M059J (cell line): ENCODE results near the gene NANS. TPM values are rescaled to one million over a fixed set of nuclear protein-coding genes. Genes with fewer than 3 reads are reported as not detected.
"Not testable (repeated sequence)": the region's sequence is repeated elsewhere in the genome, so short reads cannot be mapped to it uniquely, and the experiment has no call there.

Experiments used
- DNase-seq: peaks from one replicate; pipeline ENCODE4 v3.0.0-alpha.2; 2012; ENCODE audit warnings: low read depth
- total RNA-seq: library from RNA; depleted of rRNA; stranded (reverse); fragments of >200 nt; shearing (Covaris generic); gene quantifications from 2 replicates; pipeline ENCODE4 v1.2.3, GENCODE V29; 2014

Gene NANS
- total RNA-seq, 1 experiment from 2014 or later, result 135 TPM

GRCh38 chr9:98076514-98076890, 20.0 kb downstream of the NANS start:
- DNase-seq, result not testable (repeated sequence)

GRCh38 chr9:98078895-98079294, 22.4 kb downstream of the NANS start:
- DNase-seq, result no peak

- no peak for DNase-seq
Measured at GRCh38 chr9:98080326-98080725, 23.8 kb downstream of the NANS start.

- DNase-seq, result no peak
Measured at GRCh38 chr9:98080780-98081179, 24.2 kb downstream of the NANS start.

GRCh38 chr9:98081477-98082219, 25.1 kb downstream of the NANS start:
- DNase-seq, result peak; percentile 66

- DNase-seq, result no peak
Measured at GRCh38 chr9:98083061-98083501, 26.5 kb downstream of the NANS start.

GRCh38 chr9:98083566-98084183, 27.1 kb downstream of the NANS start:
- DNase-seq, result no peak

- no peak for DNase-seq
Measured at GRCh38 chr9:98084396-98084795, 27.9 kb downstream of the NANS start.

GRCh38 chr9:98085058-98085457, 28.5 kb downstream of the NANS start:
- no peak for DNase-seq

GRCh38 chr9:98085944-98086343, 29.4 kb downstream of the NANS start:
- peak; percentile 40 for DNase-seq

- no peak for DNase-seq
Measured at GRCh38 chr9:98086461-98086860, 29.9 kb downstream of the NANS start.

GRCh38 chr9:98087420-98088354, 31.2 kb downstream of the NANS start:
- DNase-seq, result no peak

- not testable (repeated sequence) for DNase-seq
Measured at GRCh38 chr9:98090674-98091073, 34.1 kb downstream of the NANS start.

GRCh38 chr9:98091735-98092612, 35.4 kb downstream of the NANS start:
- DNase-seq, result no peak

GRCh38 chr9:98092613-98092931, 36.0 kb downstream of the NANS start:
- DNase-seq, result no peak

GRCh38 chr9:98094316-98094715, 37.8 kb downstream of the NANS start:
- DNase-seq, result no peak

- no peak for DNase-seq
Measured at GRCh38 chr9:98094851-98095250, 38.3 kb downstream of the NANS start.

GRCh38 chr9:98095401-98095800, 38.9 kb downstream of the NANS start:
- no peak for DNase-seq

- DNase-seq, result no peak
Measured at GRCh38 chr9:98096091-98096490, 39.6 kb downstream of the NANS start.

- DNase-seq, result no peak
Measured at GRCh38 chr9:98097836-98098235, 41.3 kb downstream of the NANS start.

- DNase-seq, result no peak
Measured at GRCh38 chr9:98099346-98099745, 42.8 kb downstream of the NANS start.

GRCh38 chr9:98099898-98100297, 43.4 kb downstream of the NANS start:
- DNase-seq, result no peak
